Measurements from ENCODE around the gene RNF166. TPM values are rescaled to one million over a fixed set of nuclear protein-coding genes. Genes with fewer than 3 reads are reported as not detected.

RNF166 gene
- total RNA-seq, 1 experiment from 2014 or later, result 17.5 TPM

GRCh38 chr16:88697831-88698615 lies 8.2 kb downstream of the RNF166 start:
- ChIA-PET CTCF (no interaction called here), POLR2A (no interaction called here)
- peak; percentile 29 for TF ChIP-seq CTCF (IDR thresholded peaks at IDR 0.05; ENCODE audit: unreplicated experiment)
- no peak for DNase-seq (ENCODE audit: unreplicated experiment)
- intact Hi-C loops (cut with micrococcal nuclease), result no loop called here
- H3K27me3 Mint-ChIP-seq (ENCODE audit: insufficient read depth, unreplicated experiment), result no peaks in the 10 kb centered on the region
- no peak overlapping the region for H3K27ac Mint-ChIP-seq (ENCODE audit: low read depth, unreplicated experiment)
- H3K4me3 Mint-ChIP-seq (ENCODE audit: unreplicated experiment), result no peak overlapping the region
- no TSS peak for BruUV-seq (replicated peaks)
- H3K9me3 Mint-ChIP-seq (ENCODE audit: unreplicated experiment), result no peaks in the 10 kb centered on the region
- no peaks in the 10 kb centered on the region for H3K4me1 Mint-ChIP-seq (ENCODE audit: insufficient read depth, unreplicated experiment)
- H3K36me3 Mint-ChIP-seq (ENCODE audit: insufficient read depth, unreplicated experiment), result peaks cover 10% of the 10 kb centered on the region

DNA sequence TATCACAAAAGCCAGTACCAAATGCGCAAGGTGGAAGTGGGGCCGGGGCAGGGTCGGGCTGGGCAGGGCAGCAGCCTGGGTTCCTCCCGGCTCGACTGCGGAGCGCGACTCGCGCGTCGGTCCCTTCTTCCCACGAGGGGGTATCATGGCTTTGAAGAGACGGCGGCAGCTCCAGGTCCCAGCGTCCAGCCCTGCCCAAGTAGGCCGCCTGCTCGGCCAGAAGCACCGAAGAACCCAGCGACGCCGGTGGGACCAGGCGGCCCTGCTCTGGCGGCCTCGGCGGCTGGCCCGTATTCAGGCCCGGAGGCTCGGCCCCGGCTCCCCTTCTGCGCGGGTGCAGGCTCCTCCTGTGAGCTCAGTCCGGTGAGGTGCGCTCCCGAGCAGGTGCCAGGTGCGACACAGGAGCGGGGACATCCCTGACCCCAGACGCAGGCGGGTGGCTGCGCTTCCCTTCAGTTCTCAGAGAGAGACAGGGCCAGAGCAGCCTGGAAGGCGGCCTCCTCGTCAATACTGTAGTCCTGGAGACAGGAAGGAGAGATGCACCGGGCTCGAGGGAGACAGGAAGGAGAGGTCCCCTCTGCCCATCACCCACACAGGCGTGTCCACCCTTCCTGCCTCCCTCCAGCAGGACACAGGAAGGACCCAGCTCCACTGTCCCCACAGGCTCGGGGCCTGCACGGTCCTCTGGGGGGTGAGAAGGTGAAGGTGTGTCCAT lies 8.9 kb downstream of the RNF166 start:
- H3K27me3 Mint-ChIP-seq (ENCODE audit: insufficient read depth, unreplicated experiment), result no peaks in the 10 kb centered on the region
- no peak overlapping the region for H3K4me3 Mint-ChIP-seq (ENCODE audit: unreplicated experiment)
- H3K36me3 Mint-ChIP-seq (ENCODE audit: insufficient read depth, unreplicated experiment), result peaks cover 6% of the 10 kb centered on the region
- H3K4me1 Mint-ChIP-seq (ENCODE audit: insufficient read depth, unreplicated experiment), result no peaks in the 10 kb centered on the region
- no peak overlapping the region for H3K27ac Mint-ChIP-seq (ENCODE audit: low read depth, unreplicated experiment)
- intact Hi-C loops (cut with micrococcal nuclease), result no loop called here
- no TSS peak for BruUV-seq (replicated peaks)
- POLR2A ChIA-PET, result interaction anchor here (1.1 kb wide), 1 partner anchor 8 kb away, joined by 3 read pairs; no protein-coding TSS in a partner anchor
- CTCF ChIA-PET, result interaction anchor here (0.6 to 0.7 kb wide), 2 partner anchors 27 to 1078 kb away, joined by 3 read pairs; no protein-coding TSS in a partner anchor
- no peak for DNase-seq (ENCODE audit: unreplicated experiment)
- TF ChIP-seq CTCF (IDR thresholded peaks at IDR 0.05; ENCODE audit: unreplicated experiment), result no peak
- no peaks in the 10 kb centered on the region for H3K9me3 Mint-ChIP-seq (ENCODE audit: unreplicated experiment)

GRCh38 chr16:88696441-88696840 lies 9.8 kb downstream of the RNF166 start:
- Mint-ChIP-seq H3K9me3 (ENCODE audit: unreplicated experiment) (no peaks in the 10 kb centered on the region), H3K4me3 (ENCODE audit: unreplicated experiment) (no peak overlapping the region), H3K36me3 (ENCODE audit: insufficient read depth, unreplicated experiment) (peaks cover 6% of the 10 kb centered on the region), H3K27ac (ENCODE audit: low read depth, unreplicated experiment) (no peak overlapping the region), H3K27me3 (ENCODE audit: insufficient read depth, unreplicated experiment) (no peaks in the 10 kb centered on the region), H3K4me1 (ENCODE audit: insufficient read depth, unreplicated experiment) (no peaks in the 10 kb centered on the region)
- intact Hi-C loops (cut with micrococcal nuclease), result no loop called here
- no TSS peak for BruUV-seq (replicated peaks)
- ChIA-PET POLR2A (interaction anchor here (1.1 kb wide), 1 partner anchor 9 kb away, joined by 3 read pairs; no protein-coding TSS in a partner anchor), CTCF (no interaction called here)
- TF ChIP-seq CTCF (IDR thresholded peaks at IDR 0.05; ENCODE audit: unreplicated experiment), result no peak
- no peak for DNase-seq (ENCODE audit: unreplicated experiment)

GRCh38 chr16:88695753-88696152 lies 10.5 kb downstream of the RNF166 start:
- Mint-ChIP-seq H3K36me3 (ENCODE audit: insufficient read depth, unreplicated experiment) (peaks cover 6% of the 10 kb centered on the region), H3K27me3 (ENCODE audit: insufficient read depth, unreplicated experiment) (peaks cover 6% of the 10 kb centered on the region), H3K27ac (ENCODE audit: low read depth, unreplicated experiment) (no peak overlapping the region), H3K4me1 (ENCODE audit: insufficient read depth, unreplicated experiment) (no peaks in the 10 kb centered on the region), H3K9me3 (ENCODE audit: unreplicated experiment) (no peaks in the 10 kb centered on the region), H3K4me3 (ENCODE audit: unreplicated experiment) (no peak overlapping the region)
- POLR2A ChIA-PET, result no interaction called here
- intact Hi-C loops (cut with micrococcal nuclease), result no loop called here
- no peak for DNase-seq (ENCODE audit: unreplicated experiment)
- CTCF ChIA-PET, result no interaction called here
- no TSS peak for BruUV-seq (replicated peaks)
- no peak for TF ChIP-seq CTCF (IDR thresholded peaks at IDR 0.05; ENCODE audit: unreplicated experiment)

Data from MCF 10A (cell line).